Stimulated activated CD8-positive, alpha-beta memory T cell treated with anti-CD3 and anti-CD28 coated beads, Interleukin-7, amount 100 ng/mL, for 48 hours (primary cell): ENCODE data around the gene SCNN1A.

Source experiments
- DNase-seq, 2 donors: peaks; one replicate each; pipeline ENCODE4 v3.0.0-alpha.2; 2020; ENCODE audit warnings: low read depth in 1 of 2; ENCODE audit errors: extremely low read depth in 1 of 2

Gene SCNN1A

DNA sequence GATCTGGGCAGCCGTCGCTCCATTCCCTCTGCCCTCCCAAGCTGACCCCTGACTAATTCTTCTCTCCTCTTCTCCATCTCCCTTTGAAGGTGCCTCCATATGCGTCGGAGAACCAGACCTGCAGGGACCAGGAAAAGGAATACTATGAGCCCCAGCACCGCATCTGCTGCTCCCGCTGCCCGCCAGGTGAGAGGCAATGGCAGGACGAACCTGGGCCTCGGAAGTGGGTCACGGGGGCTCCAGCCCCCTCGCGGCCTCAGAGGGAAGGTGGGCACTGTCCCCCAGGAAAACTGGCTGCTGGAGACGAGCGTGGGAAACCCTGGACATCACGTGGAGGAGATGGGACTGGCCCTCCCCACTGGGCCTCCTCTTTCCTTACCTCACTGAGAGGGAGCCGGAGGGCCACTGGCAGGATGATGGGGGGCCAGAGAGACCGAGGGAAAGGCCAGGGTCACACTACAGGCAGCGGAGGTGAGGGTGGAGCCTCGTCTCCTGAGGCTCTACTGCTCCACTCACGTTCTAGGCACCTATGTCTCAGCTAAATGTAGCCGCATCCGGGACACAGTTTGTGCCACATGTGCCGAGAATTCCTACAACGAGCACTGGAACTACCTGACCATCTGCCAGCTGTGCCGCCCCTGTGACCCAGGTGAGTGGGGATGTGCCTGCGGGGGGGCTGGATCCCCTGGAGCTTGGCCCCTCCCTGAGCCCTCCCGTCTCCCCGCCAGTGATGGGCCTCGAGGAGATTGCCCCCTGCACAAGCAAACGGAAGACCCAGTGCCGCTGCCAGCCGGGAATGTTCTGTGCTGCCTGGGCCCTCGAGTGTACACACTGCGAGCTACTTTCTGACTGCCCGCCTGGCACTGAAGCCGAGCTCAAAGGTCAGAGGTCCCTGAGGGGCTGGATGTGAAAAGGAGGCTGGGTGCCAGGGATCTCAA lies 9.4 kb upstream of the SCNN1A start:
- no peak for DNase-seq

DNA sequence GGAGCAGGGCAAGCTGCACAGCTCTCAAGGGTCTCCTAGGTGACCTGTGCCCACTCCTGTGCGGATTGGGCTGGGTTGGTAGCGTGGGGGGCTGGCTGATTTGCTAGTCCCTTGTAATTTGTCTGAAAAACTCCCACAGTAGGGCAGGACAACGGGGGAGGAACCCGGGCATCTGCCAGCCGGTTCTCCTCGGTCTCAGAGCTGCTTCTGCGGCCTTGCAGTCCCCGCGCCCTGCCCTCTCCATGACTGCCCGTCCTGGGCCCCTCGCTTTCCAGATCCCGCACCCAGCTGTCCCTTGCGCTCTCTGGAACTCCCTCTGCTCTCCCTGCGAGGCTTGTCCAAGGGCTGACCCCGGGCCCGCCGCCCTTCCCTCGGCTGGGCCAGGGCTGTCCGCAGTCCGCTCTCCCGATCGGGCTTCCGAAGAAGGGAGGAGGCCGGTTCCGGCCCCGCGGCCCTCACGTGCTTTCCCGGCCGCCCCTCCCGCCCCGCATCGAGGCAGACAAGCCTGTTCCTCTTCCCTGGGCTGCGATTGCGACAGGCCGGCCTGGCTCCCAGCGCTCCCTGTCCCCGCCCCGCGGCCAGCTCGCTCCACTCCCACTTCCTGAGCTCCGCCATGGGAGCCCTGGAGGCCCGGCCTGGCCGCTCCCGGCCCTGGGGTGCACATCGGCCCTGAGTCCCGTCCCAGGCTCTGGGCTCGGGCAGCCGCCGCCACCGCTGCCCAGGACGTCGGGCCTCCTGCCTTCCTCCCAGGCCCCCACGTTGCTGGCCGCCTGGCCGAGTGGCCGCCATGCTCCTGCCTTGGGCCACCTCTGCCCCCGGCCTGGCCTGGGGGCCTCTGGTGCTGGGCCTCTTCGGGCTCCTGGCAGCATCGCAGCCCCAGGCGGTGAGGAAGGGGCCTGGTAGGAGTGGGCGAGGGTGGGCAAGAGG lies 8.5 kb upstream of the SCNN1A start, which contains the start of gene LTBR:
Gene LTBR (plus strand): TSS at position 591 of the 927 bp plus-strand sequence. CDS start 197 bp downstream, at position 788.
- no peak for DNase-seq

GRCh38 chr12:6382982-6383381 lies 7.6 kb upstream of the SCNN1A start:
- no peak for DNase-seq

DNA sequence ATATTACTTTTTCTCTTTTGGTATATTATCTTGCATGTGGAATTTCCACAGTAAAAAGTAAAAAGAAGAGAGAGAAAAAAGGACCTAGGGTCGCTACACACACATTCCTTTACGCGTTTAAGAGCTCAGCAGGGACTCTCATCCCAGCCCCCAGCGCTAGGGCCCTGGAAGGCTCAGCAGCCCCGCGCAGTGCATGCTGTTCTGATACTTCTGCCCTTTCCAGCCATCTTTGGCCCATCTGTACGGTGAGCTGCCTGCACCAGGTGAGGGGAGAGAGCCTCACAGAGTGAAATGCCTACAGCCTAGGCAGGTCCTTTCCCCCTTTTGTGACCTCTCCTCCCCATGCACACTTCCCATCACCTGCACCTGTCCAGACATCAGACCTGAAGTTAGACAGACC lies 7.0 kb upstream of the SCNN1A start:
- no peak for DNase-seq

- DNase-seq: no peak
These were observed 5.1 kb upstream of the SCNN1A start for GRCh38 chr12:6380141-6381121.

- no peak for DNase-seq
These were observed 3.5 kb upstream of the SCNN1A start for GRCh38 chr12:6378709-6379472.

GRCh38 chr12:6377667-6377994 lies 2.3 kb upstream of the SCNN1A start:
- DNase-seq: no peak

DNA sequence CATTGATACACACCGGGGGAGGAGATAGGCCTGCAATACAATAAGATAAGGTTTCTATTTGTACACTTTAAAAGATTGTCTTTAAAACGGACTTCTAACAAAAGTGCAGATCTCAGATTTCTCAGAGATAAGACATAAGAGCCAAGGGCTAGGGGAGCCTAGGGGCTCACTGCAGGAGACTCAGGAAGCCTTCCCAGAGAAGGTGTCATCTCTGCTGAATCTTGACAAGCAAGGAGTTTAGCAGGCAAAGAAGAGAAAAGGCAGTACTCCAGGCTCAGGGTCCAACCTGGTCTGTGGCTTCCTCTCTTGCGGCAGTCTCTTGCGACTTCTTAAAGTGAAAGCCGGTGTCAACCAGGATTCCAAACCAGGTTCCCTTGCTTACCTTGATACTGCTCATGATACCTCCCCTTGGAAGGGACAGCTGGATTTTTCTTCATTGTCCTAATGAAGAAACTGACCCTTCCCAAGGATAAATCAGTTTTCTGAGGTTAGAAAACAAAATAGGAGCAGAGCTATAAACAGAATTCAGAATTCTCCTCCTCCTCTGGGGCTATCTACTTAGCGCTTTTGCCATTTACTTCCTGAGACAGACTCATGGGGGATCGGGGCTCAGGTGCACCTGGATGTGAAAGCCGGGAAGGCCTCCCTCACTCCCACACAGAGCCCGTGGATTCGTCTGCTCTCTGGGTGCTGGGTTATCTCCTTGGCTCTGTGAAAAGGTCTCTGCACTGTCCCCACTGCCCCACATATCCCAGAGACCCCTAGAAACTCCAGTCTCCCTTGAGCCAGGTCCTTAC lies 1.7 kb upstream of the SCNN1A start:
- DNase-seq: no peak

GRCh38 chr12:6376079-6376869 lies 911 bp upstream of the SCNN1A start:
- no peak for DNase-seq

DNA sequence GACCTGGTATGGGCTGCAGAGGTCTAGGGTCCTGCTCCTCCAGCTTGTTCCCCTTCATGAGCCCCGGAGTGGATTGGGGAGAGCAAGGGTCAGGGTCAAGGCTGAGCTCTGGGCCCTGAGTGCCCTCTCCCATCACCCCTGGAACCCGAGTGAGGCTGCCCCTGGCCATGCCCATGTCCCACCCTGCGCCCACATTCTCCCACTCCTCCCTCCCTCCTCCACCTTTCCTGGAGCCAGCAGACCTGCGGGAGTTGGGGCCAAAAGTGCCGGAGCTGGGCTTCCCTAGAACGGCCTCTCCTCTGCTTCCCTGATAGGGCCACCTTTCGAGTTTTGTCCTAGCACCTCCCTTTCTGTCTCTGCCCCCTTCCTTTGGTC lies 590 bp downstream of the SCNN1A start:
- no peak for DNase-seq

DNA sequence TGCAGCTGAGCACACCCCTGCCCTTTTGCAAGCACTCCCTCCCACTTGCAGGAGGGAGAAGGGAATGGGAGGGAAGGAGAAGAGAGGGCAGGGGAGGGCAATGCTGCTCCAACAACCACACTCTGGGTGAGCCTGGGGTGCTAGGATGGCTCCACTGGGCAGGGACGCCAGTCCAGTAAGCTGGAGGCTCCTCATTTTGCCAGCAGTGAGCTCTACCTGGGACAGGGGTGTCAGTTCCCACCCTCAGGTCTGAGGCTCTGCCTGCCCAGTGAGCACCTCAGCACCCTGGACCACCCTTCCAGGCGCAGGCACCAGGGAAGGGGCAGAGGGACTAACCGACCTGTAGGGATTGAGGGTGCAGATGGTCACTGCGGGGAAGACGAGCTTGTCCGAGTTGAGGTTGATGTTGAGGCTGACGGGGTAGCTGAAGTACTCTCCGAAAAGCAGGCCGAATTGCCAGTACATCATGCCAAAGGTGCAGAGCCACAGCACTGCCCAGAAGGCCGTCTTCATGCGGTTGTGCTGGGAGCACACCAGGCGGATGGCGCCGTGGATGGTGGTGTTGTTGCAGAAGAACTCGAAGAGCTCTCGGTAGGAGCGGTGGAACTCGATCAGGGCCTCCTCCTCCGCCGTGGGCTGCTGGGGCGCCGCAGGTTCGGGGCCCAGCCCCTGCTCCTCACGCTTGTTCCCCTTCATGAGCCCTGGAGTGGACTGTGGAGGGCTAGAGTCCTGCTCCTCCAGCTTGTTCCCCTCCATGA lies 1.2 kb downstream of the SCNN1A start:
- no peak for DNase-seq

- DNase-seq: no peak
These were observed 2.2 kb downstream of the SCNN1A start for GRCh38 chr12:6373022-6373787.

GRCh38 chr12:6372403-6373003 lies 2.9 kb downstream of the SCNN1A start:
- no peak for DNase-seq

- no peak for DNase-seq
These were observed 4.2 kb downstream of the SCNN1A start for GRCh38 chr12:6370994-6371754.

GRCh38 chr12:6370576-6370935 lies 4.8 kb downstream of the SCNN1A start:
- DNase-seq: no peak
